ENCODE results near the gene COL17A1.

GRCh38 chr10:104074505-104074904 lies 11.2 kb downstream of the COL17A1 start:
- no peak for TF ChIP-seq CTCF (IDR thresholded peaks at IDR 0.05)
- no peak for TF ChIP-seq POLR2A (IDR thresholded peaks at IDR 0.05)
